SK-N-SH treated with all-trans-retinoic acid at 6 μM for 48 hours (cell line): ENCODE data around the gene SKI.

Experiments
- ATAC-seq: fragments of 200-7000 bp; cut with Tn5 transposase; 3 replicates; pipeline ENCODE4 v1.9.1; 2020; ENCODE audit warnings: mild to moderate bottlenecking, moderate library complexity
- BACH2 ChIP-seq: fragments of 250-450 bp; sonication (Bioruptor Pico); IDR thresholded peaks from 2 replicates; pipeline ENCODE4 v1.9.0; 2021; ENCODE audit warnings: mild to moderate bottlenecking, borderline replicate concordance
- CSDC2 ChIP-seq: fragments of 250-450 bp; sonication (Bioruptor Pico); IDR thresholded peaks from 2 replicates; pipeline ENCODE4 v1.5.0; 2020; ENCODE audit warnings: mild to moderate bottlenecking, moderate library complexity
- ESRRG ChIP-seq: fragments of 250-450 bp; sonication (Bioruptor Pico); IDR thresholded peaks from 2 replicates; pipeline ENCODE4 v1.6.1; 2021; ENCODE audit warnings: mild to moderate bottlenecking
- GLIS3 ChIP-seq: fragments of 250-450 bp; sonication (Bioruptor Pico); IDR thresholded peaks from 2 replicates; pipeline ENCODE4 v1.5.0; 2020; ENCODE audit warnings: mild to moderate bottlenecking, moderate library complexity
- ISL1 ChIP-seq: fragments of 250-450 bp; sonication (Bioruptor Pico); IDR thresholded peaks from 2 replicates; pipeline ENCODE4 v2.1.2; 2022; ENCODE audit warnings: mild to moderate bottlenecking, moderate library complexity
- OSR1 ChIP-seq: fragments of 250-450 bp; sonication (Bioruptor Pico); IDR thresholded peaks from 2 replicates; pipeline ENCODE4 v1.8.0; 2022; ENCODE audit warnings: moderate library complexity, mild to moderate bottlenecking, inconsistent platforms
- PPARA ChIP-seq: fragments of 250-450 bp; sonication (Bioruptor Pico); IDR thresholded peaks from 2 replicates; pipeline ENCODE4 v1.5.0; 2020; ENCODE audit warnings: mild to moderate bottlenecking, borderline replicate concordance
- RARB ChIP-seq: fragments of 250-450 bp; sonication (Bioruptor Pico); IDR thresholded peaks from 2 replicates; pipeline ENCODE4 v1.8.0; 2021; ENCODE audit warnings: mild to moderate bottlenecking, moderate library complexity
- SNAI2 ChIP-seq: fragments of 250-450 bp; sonication (Bioruptor Pico); IDR thresholded peaks from 2 replicates; pipeline ENCODE4 v1.5.0; 2020; ENCODE audit warnings: mild to moderate bottlenecking, moderate library complexity
- TCF4 ChIP-seq: fragments of 250-450 bp; sonication (Bioruptor Pico); IDR thresholded peaks from 2 replicates; pipeline ENCODE4 v1.8.0; 2021; ENCODE audit warnings: mild to moderate bottlenecking, moderate library complexity, borderline replicate concordance
- TOX ChIP-seq: fragments of 250-450 bp; sonication (Bioruptor Pico); IDR thresholded peaks from 2 replicates; pipeline ENCODE4 v1.8.0; 2021; ENCODE audit warnings: mild to moderate bottlenecking, moderate library complexity, borderline replicate concordance
- ZC3H10 ChIP-seq: fragments of 250-450 bp; sonication (Bioruptor Pico); IDR thresholded peaks from 2 replicates; pipeline ENCODE4 v1.5.1; 2021; ENCODE audit warnings: mild to moderate bottlenecking, moderate library complexity
- ZFP3 ChIP-seq: fragments of 250-450 bp; sonication (Bioruptor Pico); IDR thresholded peaks from 2 replicates; pipeline ENCODE4 v1.5.0; 2020; ENCODE audit warnings: mild to moderate bottlenecking, moderate library complexity
- ZFP30 ChIP-seq: fragments of 450-650 bp; formaldehyde crosslinking; IDR thresholded peaks from 2 replicates; pipeline ENCODE4 v1.5.0; 2022; ENCODE audit warnings: mild to moderate bottlenecking, moderate library complexity
- ZNF565 ChIP-seq: fragments of 450-650 bp; formaldehyde crosslinking; conservative IDR thresholded peaks from 2 replicates; pipeline ENCODE4 v1.5.0; 2020; ENCODE audit warnings: low read depth, mild to moderate bottlenecking, moderate library complexity
- ZNF70 ChIP-seq: fragments of 450-650 bp; formaldehyde crosslinking; IDR thresholded peaks from 2 replicates; pipeline ENCODE4 v1.5.0; 2020; ENCODE audit warnings: mild to moderate bottlenecking, moderate library complexity
- ZNF8 ChIP-seq: fragments of 450-650 bp; formaldehyde crosslinking; IDR thresholded peaks from 2 replicates; pipeline ENCODE4 v1.5.0; 2020; ENCODE audit warnings: mild to moderate bottlenecking, moderate library complexity
- TF ChIP-seq, protein P1 (sequence below): fragments of 250-450 bp; sonication (Bioruptor Pico); IDR thresholded peaks from 2 replicates; pipeline ENCODE4 v1.5.1; 2021; ENCODE audit warnings: mild to moderate bottlenecking, moderate library complexity
- TF ChIP-seq, protein P2 (sequence below): fragments of 250-450 bp; sonication (Bioruptor Pico); IDR thresholded peaks from 2 replicates; pipeline ENCODE4 v1.8.0; 2021; ENCODE audit warnings: low read depth, mild to moderate bottlenecking, moderate library complexity, borderline replicate concordance
- TF ChIP-seq, protein P3 (sequence below): fragments of 250-450 bp; sonication (Bioruptor Pico); IDR thresholded peaks from 2 replicates; pipeline ENCODE4 v1.5.1; 2020; ENCODE audit warnings: low read depth, mild to moderate bottlenecking, moderate library complexity
- TF ChIP-seq, protein P4 (sequence below): fragments of 250-450 bp; sonication (Bioruptor Pico); IDR thresholded peaks from 2 replicates; pipeline ENCODE4 v1.8.0; 2020; ENCODE audit warnings: mild to moderate bottlenecking, moderate library complexity, borderline replicate concordance
- TF ChIP-seq, protein P5 (sequence below): fragments of 250-450 bp; sonication (Bioruptor Pico); IDR thresholded peaks from 2 replicates; pipeline ENCODE4 v1.5.0; 2020; ENCODE audit warnings: mild to moderate bottlenecking, moderate library complexity

Gene SKI

DNA sequence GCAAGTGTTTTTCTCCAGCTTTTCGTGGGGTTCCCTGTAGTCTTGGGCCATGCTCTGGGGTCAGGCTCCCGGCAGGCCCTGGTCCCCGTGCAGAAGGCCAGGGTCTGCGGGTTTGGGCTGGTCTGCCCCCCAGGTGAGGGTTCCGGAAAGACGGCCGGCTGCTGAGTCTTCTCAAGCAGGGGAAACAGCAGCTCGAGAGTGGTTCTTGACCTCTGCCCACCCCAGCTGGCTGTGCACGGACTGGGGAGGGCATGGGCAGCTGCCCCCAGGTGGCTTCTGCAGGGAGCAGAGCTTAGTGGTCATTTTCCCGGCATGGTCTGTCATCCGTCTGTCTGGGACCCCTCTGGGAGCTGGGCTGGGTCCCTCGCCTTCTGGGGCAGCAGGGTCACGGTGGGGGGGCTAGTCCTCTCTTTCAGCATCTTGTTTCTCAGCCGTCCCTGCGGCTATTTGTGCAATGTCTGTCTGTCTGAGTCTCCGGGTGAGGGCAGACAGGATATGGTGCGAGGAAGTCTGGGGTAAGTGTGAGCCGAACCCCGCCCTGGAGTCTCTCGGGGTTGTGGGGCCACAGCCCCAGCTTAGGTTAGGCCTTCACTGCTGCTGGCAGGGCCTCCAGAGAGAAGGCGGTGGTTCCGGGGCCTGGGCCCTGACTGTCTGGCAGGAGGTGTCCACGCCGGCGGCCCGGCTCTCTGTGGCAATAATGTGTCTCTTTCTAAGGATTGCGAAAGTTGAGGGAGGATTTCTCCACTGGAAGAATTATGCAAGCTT, 6.1 kb downstream of the SKI start:
- no peak for TF ChIP-seq TOX (CRISPR knock-in tag)
- no peak for TF ChIP-seq ZFP3 (CRISPR knock-in tag)
- TF ChIP-seq OSR1 (CRISPR knock-in tag): no peak
- TF ChIP-seq CSDC2: no peak
- TF ChIP-seq, protein P1, sequence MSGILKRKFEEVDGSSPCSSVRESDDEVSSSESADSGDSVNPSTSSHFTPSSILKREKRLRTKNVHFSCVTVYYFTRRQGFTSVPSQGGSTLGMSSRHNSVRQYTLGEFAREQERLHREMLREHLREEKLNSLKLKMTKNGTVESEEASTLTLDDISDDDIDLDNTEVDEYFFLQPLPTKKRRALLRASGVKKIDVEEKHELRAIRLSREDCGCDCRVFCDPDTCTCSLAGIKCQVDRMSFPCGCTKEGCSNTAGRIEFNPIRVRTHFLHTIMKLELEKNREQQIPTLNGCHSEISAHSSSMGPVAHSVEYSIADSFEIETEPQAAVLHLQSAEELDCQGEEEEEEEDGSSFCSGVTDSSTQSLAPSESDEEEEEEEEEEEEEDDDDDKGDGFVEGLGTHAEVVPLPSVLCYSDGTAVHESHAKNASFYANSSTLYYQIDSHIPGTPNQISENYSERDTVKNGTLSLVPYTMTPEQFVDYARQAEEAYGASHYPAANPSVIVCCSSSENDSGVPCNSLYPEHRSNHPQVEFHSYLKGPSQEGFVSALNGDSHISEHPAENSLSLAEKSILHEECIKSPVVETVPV (CRISPR knock-in tag): no peak
- no peak for TF ChIP-seq ZFP30 (CRISPR knock-in tag)
- TF ChIP-seq, protein P2, sequence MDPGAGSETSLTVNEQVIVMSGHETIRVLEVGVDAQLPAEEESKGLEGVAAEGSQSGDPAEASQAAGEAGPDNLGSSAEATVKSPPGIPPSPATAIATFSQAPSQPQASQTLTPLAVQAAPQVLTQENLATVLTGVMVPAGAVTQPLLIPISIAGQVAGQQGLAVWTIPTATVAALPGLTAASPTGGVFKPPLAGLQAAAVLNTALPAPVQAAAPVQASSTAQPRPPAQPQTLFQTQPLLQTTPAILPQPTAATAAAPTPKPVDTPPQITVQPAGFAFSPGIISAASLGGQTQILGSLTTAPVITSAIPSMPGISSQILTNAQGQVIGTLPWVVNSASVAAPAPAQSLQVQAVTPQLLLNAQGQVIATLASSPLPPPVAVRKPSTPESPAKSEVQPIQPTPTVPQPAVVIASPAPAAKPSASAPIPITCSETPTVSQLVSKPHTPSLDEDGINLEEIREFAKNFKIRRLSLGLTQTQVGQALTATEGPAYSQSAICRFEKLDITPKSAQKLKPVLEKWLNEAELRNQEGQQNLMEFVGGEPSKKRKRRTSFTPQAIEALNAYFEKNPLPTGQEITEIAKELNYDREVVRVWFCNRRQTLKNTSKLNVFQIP (CRISPR knock-in tag): no peak
- TF ChIP-seq, protein P3, sequence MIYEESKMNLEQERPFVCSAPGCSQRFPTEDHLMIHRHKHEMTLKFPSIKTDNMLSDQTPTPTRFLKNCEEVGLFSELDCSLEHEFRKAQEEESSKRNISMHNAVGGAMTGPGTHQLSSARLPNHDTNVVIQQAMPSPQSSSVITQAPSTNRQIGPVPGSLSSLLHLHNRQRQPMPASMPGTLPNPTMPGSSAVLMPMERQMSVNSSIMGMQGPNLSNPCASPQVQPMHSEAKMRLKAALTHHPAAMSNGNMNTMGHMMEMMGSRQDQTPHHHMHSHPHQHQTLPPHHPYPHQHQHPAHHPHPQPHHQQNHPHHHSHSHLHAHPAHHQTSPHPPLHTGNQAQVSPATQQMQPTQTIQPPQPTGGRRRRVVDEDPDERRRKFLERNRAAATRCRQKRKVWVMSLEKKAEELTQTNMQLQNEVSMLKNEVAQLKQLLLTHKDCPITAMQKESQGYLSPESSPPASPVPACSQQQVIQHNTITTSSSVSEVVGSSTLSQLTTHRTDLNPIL (CRISPR knock-in tag): no peak
- TF ChIP-seq ZNF8: no peak
- no peak for TF ChIP-seq ZC3H10 (CRISPR knock-in tag)
- no peak for TF ChIP-seq RARB (CRISPR knock-in tag)
- TF ChIP-seq, protein P4, sequence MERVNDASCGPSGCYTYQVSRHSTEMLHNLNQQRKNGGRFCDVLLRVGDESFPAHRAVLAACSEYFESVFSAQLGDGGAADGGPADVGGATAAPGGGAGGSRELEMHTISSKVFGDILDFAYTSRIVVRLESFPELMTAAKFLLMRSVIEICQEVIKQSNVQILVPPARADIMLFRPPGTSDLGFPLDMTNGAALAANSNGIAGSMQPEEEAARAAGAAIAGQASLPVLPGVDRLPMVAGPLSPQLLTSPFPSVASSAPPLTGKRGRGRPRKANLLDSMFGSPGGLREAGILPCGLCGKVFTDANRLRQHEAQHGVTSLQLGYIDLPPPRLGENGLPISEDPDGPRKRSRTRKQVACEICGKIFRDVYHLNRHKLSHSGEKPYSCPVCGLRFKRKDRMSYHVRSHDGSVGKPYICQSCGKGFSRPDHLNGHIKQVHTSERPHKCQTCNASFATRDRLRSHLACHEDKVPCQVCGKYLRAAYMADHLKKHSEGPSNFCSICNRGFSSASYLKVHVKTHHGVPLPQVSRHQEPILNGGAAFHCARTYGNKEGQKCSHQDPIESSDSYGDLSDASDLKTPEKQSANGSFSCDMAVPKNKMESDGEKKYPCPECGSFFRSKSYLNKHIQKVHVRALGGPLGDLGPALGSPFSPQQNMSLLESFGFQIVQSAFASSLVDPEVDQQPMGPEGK: no peak
- TF ChIP-seq ZNF565 (CRISPR knock-in tag): no peak
- no peak for TF ChIP-seq BACH2
- TF ChIP-seq ZNF70 (CRISPR knock-in tag): no peak
- no peak for TF ChIP-seq SNAI2 (CRISPR knock-in tag)
- TF ChIP-seq PPARA: no peak
- TF ChIP-seq, protein P5, sequence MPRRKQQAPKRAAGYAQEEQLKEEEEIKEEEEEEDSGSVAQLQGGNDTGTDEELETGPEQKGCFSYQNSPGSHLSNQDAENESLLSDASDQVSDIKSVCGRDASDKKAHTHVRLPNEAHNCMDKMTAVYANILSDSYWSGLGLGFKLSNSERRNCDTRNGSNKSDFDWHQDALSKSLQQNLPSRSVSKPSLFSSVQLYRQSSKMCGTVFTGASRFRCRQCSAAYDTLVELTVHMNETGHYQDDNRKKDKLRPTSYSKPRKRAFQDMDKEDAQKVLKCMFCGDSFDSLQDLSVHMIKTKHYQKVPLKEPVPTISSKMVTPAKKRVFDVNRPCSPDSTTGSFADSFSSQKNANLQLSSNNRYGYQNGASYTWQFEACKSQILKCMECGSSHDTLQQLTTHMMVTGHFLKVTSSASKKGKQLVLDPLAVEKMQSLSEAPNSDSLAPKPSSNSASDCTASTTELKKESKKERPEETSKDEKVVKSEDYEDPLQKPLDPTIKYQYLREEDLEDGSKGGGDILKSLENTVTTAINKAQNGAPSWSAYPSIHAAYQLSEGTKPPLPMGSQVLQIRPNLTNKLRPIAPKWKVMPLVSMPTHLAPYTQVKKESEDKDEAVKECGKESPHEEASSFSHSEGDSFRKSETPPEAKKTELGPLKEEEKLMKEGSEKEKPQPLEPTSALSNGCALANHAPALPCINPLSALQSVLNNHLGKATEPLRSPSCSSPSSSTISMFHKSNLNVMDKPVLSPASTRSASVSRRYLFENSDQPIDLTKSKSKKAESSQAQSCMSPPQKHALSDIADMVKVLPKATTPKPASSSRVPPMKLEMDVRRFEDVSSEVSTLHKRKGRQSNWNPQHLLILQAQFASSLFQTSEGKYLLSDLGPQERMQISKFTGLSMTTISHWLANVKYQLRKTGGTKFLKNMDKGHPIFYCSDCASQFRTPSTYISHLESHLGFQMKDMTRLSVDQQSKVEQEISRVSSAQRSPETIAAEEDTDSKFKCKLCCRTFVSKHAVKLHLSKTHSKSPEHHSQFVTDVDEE (CRISPR knock-in tag): no peak
- TF ChIP-seq ISL1 (CRISPR knock-in tag): no peak
- TF ChIP-seq GLIS3: no peak
- ATAC-seq: no peak

DNA sequence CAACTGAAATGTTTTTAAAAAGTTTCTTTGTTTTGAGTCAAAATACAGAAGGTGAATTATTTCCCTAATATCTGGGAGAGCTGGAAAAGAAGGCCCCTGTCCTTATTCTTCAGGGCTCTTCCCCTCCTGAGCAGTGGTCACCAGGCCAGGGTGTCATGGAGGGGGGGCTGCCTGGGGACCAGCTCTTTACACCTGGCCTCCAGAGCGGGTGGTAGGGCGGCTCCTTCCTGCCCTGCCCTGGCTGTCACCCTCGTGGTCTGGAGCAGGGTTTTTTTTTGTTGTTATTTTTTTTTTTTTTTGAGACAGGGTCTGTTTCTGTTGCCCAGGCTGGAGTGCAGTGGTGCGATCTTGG, 6.6 kb downstream of the SKI start:
- no peak for ATAC-seq
- TF ChIP-seq, protein P2 (CRISPR knock-in tag): no peak
- TF ChIP-seq TCF4 (CRISPR knock-in tag): no peak
- no peak for TF ChIP-seq ESRRG (CRISPR knock-in tag)
- TF ChIP-seq CSDC2: no peak
- no peak for TF ChIP-seq ZNF70 (CRISPR knock-in tag)
- TF ChIP-seq GLIS3: no peak
- no peak for TF ChIP-seq PPARA
- no peak for TF ChIP-seq ZFP30 (CRISPR knock-in tag)
- TF ChIP-seq, protein P1 (CRISPR knock-in tag): no peak
- TF ChIP-seq ZNF8: no peak
